GM23248 (cell line): ENCODE results near the gene IGSF21. TPM values are rescaled to one million over a fixed set of nuclear protein-coding genes. Genes with fewer than 3 reads are reported as not detected.

ENCODE experiments used
- DNase-seq: peaks from one replicate; pipeline ENCODE4 v3.0.0-alpha.2; 2015
- H2AFZ ChIP-seq: fragments of 200-600 bp; sonication (generic); 2 replicates; pipeline ENCODE4 v1.6.1; 2016; ENCODE audit warnings: antibody characterized with exemption
- H3F3A ChIP-seq: fragments of 200-600 bp; sonication (generic); 2 replicates; pipeline ENCODE4 v1.6.1; 2016; ENCODE audit warnings: mild to moderate bottlenecking, antibody characterized with exemption, mixed run types; ENCODE audit not compliant: insufficient read depth
- H3K27ac ChIP-seq: fragments of 200-600 bp; sonication (generic); 2 replicates; pipeline ENCODE4 v1.5.1; 2016; ENCODE audit warnings: mild to moderate bottlenecking
- H3K27me3 ChIP-seq: fragments of 200-600 bp; sonication (generic); replicated peaks from 2 replicates; pipeline ENCODE4 v1.6.1; 2016; ENCODE audit warnings: mild to moderate bottlenecking; ENCODE audit not compliant: insufficient read depth
- H3K36me3 ChIP-seq: fragments of 200-600 bp; sonication (generic); 2 replicates; pipeline ENCODE4 v1.6.1; 2016; ENCODE audit warnings: low read depth, mild to moderate bottlenecking
- H3K4me1 ChIP-seq: fragments of 200-600 bp; sonication (generic); 2 replicates; pipeline ENCODE4 v1.6.1; 2016; ENCODE audit warnings: mild to moderate bottlenecking; ENCODE audit not compliant: insufficient read depth
- H3K4me2 ChIP-seq: fragments of 200-600 bp; sonication (generic); one replicate; pipeline ENCODE4 v1.6.1; 2016; ENCODE audit warnings: mild to moderate bottlenecking; ENCODE audit not compliant: unreplicated experiment
- H3K4me3 ChIP-seq: fragments of 200-600 bp; sonication (generic); 2 replicates; pipeline ENCODE4 v1.5.1; 2016; ENCODE audit warnings: mild to moderate bottlenecking
- H3K79me2 ChIP-seq: fragments of 200-600 bp; sonication (generic); 2 replicates; pipeline ENCODE4 v1.6.1; 2016; ENCODE audit warnings: mild to moderate bottlenecking; ENCODE audit not compliant: insufficient read depth
- H3K9ac ChIP-seq: fragments of 200-600 bp; sonication (generic); 2 replicates; pipeline ENCODE4 v1.6.1; 2016; ENCODE audit warnings: mild to moderate bottlenecking
- H3K9me2 ChIP-seq: fragments of 200-600 bp; sonication (generic); 2 replicates; pipeline ENCODE4 v1.6.1; 2016; ENCODE audit warnings: mixed run types, mild to moderate bottlenecking, moderate library complexity; ENCODE audit not compliant: insufficient read depth
- H3K9me3 ChIP-seq: fragments of 200-600 bp; sonication (generic); one replicate; pipeline ENCODE4 v1.6.1; 2017; ENCODE audit warnings: low read depth
- H4K20me1 ChIP-seq: fragments of 200-600 bp; sonication (generic); 2 replicates; pipeline ENCODE4 v1.6.0; 2016; ENCODE audit not compliant: insufficient read depth
- EZH2 ChIP-seq: fragments of 200-600 bp; sonication (generic); IDR thresholded peaks from 2 replicates; pipeline ENCODE4 v1.6.1; 2018; ENCODE audit warnings: antibody characterized with exemption, mild to moderate bottlenecking; ENCODE audit not compliant: insufficient read depth, poor library complexity, severe bottlenecking
- EZH2phosphoT487 ChIP-seq: fragments of 200-600 bp; sonication (generic); IDR thresholded peaks from 2 replicates; pipeline ENCODE4 v1.6.1; 2018; ENCODE audit warnings: antibody characterized with exemption, moderate library complexity, mild to moderate bottlenecking, low read depth; ENCODE audit not compliant: insufficient read depth
- WGBS, 2 experiments: methylation state at CpG; one replicate each; pipeline ENCODE4 v1.1.6; 2015 to 2017; ENCODE audit warnings: low lambda C conversion rate in 2 of 2, low coverage in 1 of 2; ENCODE audit errors: missing lambda C conversion rate in 2 of 2; 5-methylcytosine and 5-hydroxymethylcytosine counted together
- in situ Hi-C: fragments of 300-500 bp; cut with MboI; formaldehyde crosslinking; loops from 2 replicates; pipeline ENCODE4 v1.15.0; 2020
- polyA plus RNA-seq: library from polyadenylated mRNA; unstranded; fragments of >200 nt; fragmentation: Nextera tagmentation; extraction: Ambion mirVana; gene quantifications from 2 replicates; pipeline ENCODE4 v1.2.1, GENCODE V29; 2016
- total RNA-seq: library from RNA; depleted of rRNA; stranded (reverse); fragments of >200 nt; shearing (Covaris generic); gene quantifications from 2 replicates; pipeline ENCODE4 v1.2.3, GENCODE V29; 2014

Gene IGSF21
- total and polyA plus RNA-seq, 2 experiments from 2014 or later: not detected

DNA sequence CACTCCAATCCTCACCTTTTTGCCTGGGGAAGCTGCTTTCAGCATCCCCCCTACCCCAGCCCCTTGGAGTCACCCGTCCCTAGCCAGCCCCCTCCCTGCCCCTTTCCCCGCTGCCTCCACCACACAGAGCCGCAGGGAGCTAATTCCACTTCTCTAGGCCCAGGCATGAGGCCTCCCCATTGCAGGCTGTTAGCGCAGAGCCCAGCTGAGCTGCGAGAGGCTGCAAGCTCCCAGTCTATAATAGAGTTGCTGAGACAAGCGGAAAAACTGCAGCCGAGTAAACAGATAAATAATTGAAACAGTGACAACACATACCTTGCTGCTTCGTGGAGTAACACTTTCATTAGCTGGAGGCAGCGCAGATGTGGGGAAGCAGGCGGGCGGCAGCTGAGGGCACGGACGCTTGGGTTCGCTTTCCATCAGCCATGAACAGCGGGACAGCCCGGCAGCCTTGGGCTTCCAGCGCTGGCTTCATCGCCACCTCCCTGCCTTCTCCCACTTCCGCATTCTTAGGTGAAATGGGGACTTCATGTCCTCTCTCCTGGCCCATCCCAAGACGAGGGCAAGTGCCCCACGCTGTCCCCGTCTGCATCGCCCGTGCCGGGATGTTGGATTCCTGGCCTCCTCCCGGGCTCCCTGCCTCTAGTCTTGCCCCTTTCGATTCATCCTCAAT, 183.3 kb downstream of the IGSF21 start:
- H3K27me3 ChIP-seq: peaks cover 10% of the 10 kb centered on the region
- TF ChIP-seq EZH2 (no peak), EZH2phosphoT487 (no peak)
- no peak for DNase-seq

GRCh38 chr1:18292531-18292930, 184.9 kb downstream of the IGSF21 start:
- Histone ChIP-seq H3K9me3 (no peaks in the 10 kb centered on the region), H3K4me1 (no peaks in the 10 kb centered on the region), H3K79me2 (no peaks in the 10 kb centered on the region), H3K27me3 (peaks cover 10% of the 10 kb centered on the region), H3K36me3 (no peaks in the 10 kb centered on the region), H4K20me1 (no peaks in the 10 kb centered on the region), H3K4me2 (no peak overlapping the region), H3F3A (no peaks in the 10 kb centered on the region), H3K9me2 (no peaks in the 10 kb centered on the region), H3K9ac (no peak overlapping the region), H3K4me3 (no peak overlapping the region), H3K27ac (no peak overlapping the region), H2AFZ (no peak overlapping the region)
- TF ChIP-seq EZH2: no peak
- whole genome bisulfite sequencing, 2 experiments: 56 to 60% methylated on average over 7 of the region's 7 CpGs
- no peak for DNase-seq
- in situ Hi-C loops: no loop called here

More for the DNA sequence above, 183.3 kb downstream of the IGSF21 start:
- no peak overlapping the region for H3K9ac ChIP-seq
- H2AFZ ChIP-seq: no peak overlapping the region
- H3K27ac ChIP-seq: no peak overlapping the region
- no peaks in the 10 kb centered on the region for H3K9me2 ChIP-seq
- H3F3A ChIP-seq: no peaks in the 10 kb centered on the region
- WGBS, 2 experiments: 50 to 52% methylated on average over 25 to 27 of the region's 27 CpGs
- H3K4me3 ChIP-seq: no peak overlapping the region
- in situ Hi-C loops: no loop called here
- no peaks in the 10 kb centered on the region for H4K20me1 ChIP-seq
- H3K4me2 ChIP-seq: no peak overlapping the region
- no peaks in the 10 kb centered on the region for H3K4me1 ChIP-seq
- H3K79me2 ChIP-seq: no peaks in the 10 kb centered on the region
- H3K9me3 ChIP-seq: no peaks in the 10 kb centered on the region
- H3K36me3 ChIP-seq: no peaks in the 10 kb centered on the region

- H3F3A ChIP-seq: no peaks in the 10 kb centered on the region
- no peaks in the 10 kb centered on the region for H3K9me2 ChIP-seq
- no peaks in the 10 kb centered on the region for H3K79me2 ChIP-seq
- H2AFZ ChIP-seq: no peak overlapping the region
- TF ChIP-seq EZH2phosphoT487 (no peak), EZH2 (no peak)
- in situ Hi-C loops: no loop called here
- no peaks in the 10 kb centered on the region for H3K9me3 ChIP-seq
- H3K27ac ChIP-seq: no peak overlapping the region
- H3K36me3 ChIP-seq: no peaks in the 10 kb centered on the region
- peaks cover 10% of the 10 kb centered on the region for H3K27me3 ChIP-seq
- H4K20me1 ChIP-seq: no peaks in the 10 kb centered on the region
- DNase-seq: no peak
- no peak overlapping the region for H3K9ac ChIP-seq
- H3K4me2 ChIP-seq: no peak overlapping the region
- WGBS, 2 experiments: 18 to 23% methylated on average over 6 of the region's 6 CpGs
- no peaks in the 10 kb centered on the region for H3K4me1 ChIP-seq
- H3K4me3 ChIP-seq: no peak overlapping the region
Observed at GRCh38 chr1:18293291-18293690, 185.7 kb downstream of the IGSF21 start.

- H2AFZ ChIP-seq: no peak overlapping the region
- 21 to 28% methylated on average over 16 of the region's 16 CpGs for WGBS, 2 experiments
- no peak for DNase-seq
- no peaks in the 10 kb centered on the region for H3K9me2 ChIP-seq
- H3F3A ChIP-seq: no peaks in the 10 kb centered on the region
- in situ Hi-C loops: no loop called here
- H3K36me3 ChIP-seq: no peaks in the 10 kb centered on the region
- H3K4me3 ChIP-seq: no peak overlapping the region
- no peak overlapping the region for H3K4me2 ChIP-seq
- no peaks in the 10 kb centered on the region for H3K9me3 ChIP-seq
- no peaks in the 10 kb centered on the region for H3K4me1 ChIP-seq
- no peaks in the 10 kb centered on the region for H4K20me1 ChIP-seq
- no peak for TF ChIP-seq EZH2
- no peak for TF ChIP-seq EZH2phosphoT487
- no peak overlapping the region for H3K9ac ChIP-seq
- peaks cover 10% of the 10 kb centered on the region; the same call in 1 of the 2 replicates for H3K27me3 ChIP-seq
- H3K27ac ChIP-seq: no peak overlapping the region
- no peaks in the 10 kb centered on the region for H3K79me2 ChIP-seq
Observed at GRCh38 chr1:18294437-18295176, 187.0 kb downstream of the IGSF21 start.
